HFFc6 (cell line): ENCODE measurements around the gene EIF5A2. TPM values are rescaled to one million over a fixed set of nuclear protein-coding genes. Genes with fewer than 3 reads are reported as not detected.

Experiments used
- DNase-seq: peaks from one replicate; pipeline ENCODE4 v3.0.0-alpha.2; 2018
- H3K27ac Mint-ChIP-seq: 2 replicates; pipeline ENCODE4 v1.8.0; 2020; ENCODE audit warnings: mild to moderate bottlenecking, mixed read lengths
- H3K27me3 Mint-ChIP-seq: 2 replicates; pipeline ENCODE4 v1.8.0; 2021; ENCODE audit warnings: mild to moderate bottlenecking, moderate library complexity, mixed read lengths; ENCODE audit not compliant: insufficient read depth
- H3K36me3 Mint-ChIP-seq: 2 replicates; pipeline ENCODE4 v1.8.0; 2021; ENCODE audit warnings: low read depth, mixed read lengths
- H3K4me1 Mint-ChIP-seq: 2 replicates; pipeline ENCODE4 v1.8.0; 2020; ENCODE audit warnings: low read depth, mixed read lengths
- H3K4me3 Mint-ChIP-seq: 2 replicates; pipeline ENCODE4 v1.8.0; 2020; ENCODE audit warnings: mild to moderate bottlenecking, moderate library complexity, mixed read lengths
- H3K9me3 Mint-ChIP-seq: 2 replicates; pipeline ENCODE4 v1.8.0; 2020; ENCODE audit warnings: mild to moderate bottlenecking, mixed read lengths
- total RNA-seq, 6 experiments: library from RNA; stranded (reverse); fragmentation: NEBNext Ultra II Directional; extraction: Animal tissue kit (Norgen Biotek cat#: 25700); gene quantifications; 2 replicates in 1 of 6; 3 replicates in 5 of 6; pipeline ENCODE4 v1.2.3, GENCODE V29; 2021
- TF ChIP-seq, protein P1 (sequence below): fragments of 200-600 bp; sonication (generic); IDR thresholded peaks from 2 replicates; pipeline ENCODE4 v1.5.0; 2021; ENCODE audit warnings: antibody characterized with exemption, mild to moderate bottlenecking

The EIF5A2 gene
- total RNA-seq, 6 experiments from 2014 or later: 30.5 to 38.1 (median 36.1) TPM

DNA sequence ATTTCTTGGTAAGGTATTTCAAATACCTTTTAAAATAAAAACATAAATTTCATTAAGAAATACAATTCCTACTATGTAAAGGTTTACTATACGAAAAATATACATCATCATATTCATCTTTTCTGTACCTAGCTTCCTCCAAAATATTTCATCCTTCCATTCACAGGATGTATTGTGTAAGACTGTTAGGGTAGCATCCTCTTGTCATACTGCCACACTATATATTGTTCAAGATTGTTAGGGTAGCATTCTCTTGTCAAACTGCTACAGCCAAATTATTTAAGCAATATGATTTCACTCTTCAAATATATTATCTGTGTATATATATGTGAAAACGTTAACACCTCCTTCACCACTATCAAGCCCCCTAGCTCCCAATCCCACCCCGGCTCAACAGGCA is 41.9 kb downstream of the EIF5A2 start:
- TF ChIP-seq, protein P1, sequence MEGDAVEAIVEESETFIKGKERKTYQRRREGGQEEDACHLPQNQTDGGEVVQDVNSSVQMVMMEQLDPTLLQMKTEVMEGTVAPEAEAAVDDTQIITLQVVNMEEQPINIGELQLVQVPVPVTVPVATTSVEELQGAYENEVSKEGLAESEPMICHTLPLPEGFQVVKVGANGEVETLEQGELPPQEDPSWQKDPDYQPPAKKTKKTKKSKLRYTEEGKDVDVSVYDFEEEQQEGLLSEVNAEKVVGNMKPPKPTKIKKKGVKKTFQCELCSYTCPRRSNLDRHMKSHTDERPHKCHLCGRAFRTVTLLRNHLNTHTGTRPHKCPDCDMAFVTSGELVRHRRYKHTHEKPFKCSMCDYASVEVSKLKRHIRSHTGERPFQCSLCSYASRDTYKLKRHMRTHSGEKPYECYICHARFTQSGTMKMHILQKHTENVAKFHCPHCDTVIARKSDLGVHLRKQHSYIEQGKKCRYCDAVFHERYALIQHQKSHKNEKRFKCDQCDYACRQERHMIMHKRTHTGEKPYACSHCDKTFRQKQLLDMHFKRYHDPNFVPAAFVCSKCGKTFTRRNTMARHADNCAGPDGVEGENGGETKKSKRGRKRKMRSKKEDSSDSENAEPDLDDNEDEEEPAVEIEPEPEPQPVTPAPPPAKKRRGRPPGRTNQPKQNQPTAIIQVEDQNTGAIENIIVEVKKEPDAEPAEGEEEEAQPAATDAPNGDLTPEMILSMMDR: no peak
- Mint-ChIP-seq H3K9me3 (peaks cover 6% of the 10 kb centered on the region), H3K27ac (peak overlapping the region; percentile 53; the same call in 1 of the 2 replicates), H3K36me3 (peaks cover 34% of the 10 kb centered on the region), H3K4me3 (no peak overlapping the region), H3K27me3 (peaks cover 7% of the 10 kb centered on the region), H3K4me1 (peaks cover 16% of the 10 kb centered on the region)
- no peak for DNase-seq

DNA sequence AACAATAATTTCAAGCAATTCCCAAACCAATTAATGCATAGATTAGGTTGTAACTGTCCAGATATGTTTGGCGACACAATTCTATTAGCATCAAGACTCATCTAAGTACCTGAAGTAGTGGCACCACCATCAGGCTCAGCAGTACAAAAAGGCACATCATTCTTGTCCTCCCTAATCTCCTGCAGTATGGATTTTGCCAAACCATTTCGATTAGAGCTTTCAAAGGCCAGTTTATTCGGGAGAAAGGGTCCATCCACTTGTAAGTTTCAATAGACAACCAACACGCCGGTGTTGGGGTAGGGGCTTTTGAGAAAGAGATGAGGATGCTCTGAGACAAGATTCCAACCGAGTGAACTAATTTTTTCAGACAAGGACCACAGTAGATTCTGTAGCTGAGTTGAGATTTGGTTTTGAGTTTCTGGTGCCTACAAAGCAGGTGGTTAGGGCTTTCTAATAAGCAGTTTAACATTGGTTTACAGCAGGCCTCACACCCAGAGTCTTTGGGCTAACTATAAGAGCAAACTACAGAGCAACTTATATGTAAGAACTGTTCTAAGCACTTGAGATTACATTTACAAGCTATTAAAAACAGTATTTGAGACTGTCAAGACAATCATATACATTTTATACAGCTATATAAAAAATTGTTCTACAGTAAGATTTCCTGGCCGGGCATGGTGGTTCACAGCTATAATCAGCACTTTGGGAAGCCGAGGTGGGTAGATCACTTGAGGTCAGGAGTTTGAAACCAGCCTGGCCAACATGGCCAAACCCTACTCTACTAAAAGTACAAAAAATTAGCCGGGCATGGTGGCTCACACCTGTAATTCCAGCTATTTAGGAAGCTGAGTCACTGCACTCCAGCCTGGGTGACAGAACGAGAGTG is 43.0 kb downstream of the EIF5A2 start:
- DNase-seq: no peak
- Mint-ChIP-seq H3K9me3 (peaks cover 6% of the 10 kb centered on the region), H3K36me3 (peaks cover 34% of the 10 kb centered on the region), H3K27me3 (peaks cover 7% of the 10 kb centered on the region), H3K27ac (no peak overlapping the region), H3K4me3 (no peak overlapping the region), H3K4me1 (peaks cover 16% of the 10 kb centered on the region)
- TF ChIP-seq, protein P1: no peak

DNA sequence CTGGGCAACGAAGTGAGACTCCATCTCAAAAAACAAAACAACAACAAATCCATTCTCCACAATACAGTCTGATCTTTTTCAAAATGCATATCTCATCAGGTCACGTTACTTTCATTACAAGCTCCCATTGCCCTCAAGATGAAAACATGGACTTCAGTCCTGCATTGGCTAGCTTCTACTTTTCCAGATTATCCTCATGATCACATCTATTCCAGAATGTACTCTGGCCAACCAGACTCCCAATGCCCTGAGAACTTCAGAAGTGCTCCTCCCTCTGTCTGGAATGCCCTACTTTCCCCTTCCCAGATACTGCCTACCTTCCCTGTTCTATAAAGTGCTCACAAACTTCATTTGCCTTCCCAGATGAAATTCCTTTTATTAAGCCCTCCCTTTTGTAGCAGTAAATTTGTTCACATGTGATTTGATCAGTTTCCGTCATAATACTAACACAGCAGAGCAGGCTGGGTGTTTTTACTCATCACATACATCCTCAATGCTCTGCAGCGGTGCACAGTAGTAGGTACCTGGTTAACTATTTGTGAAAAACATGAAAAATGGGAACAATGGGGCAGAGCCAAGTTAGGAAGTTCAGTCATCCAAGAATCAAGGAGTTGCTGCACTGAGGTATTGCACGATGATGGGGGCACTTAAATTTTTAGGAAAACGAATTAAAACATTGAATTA is 43.8 kb downstream of the EIF5A2 start:
- TF ChIP-seq, protein P1: peak; percentile 15; the same call in 1 of the 2 replicates
- H3K4me1 Mint-ChIP-seq: peaks cover 16% of the 10 kb centered on the region
- no peak overlapping the region for H3K27ac Mint-ChIP-seq
- peak; percentile 27 for DNase-seq
- H3K9me3 Mint-ChIP-seq: peaks cover under 1% of the 10 kb centered on the region; the same call in 1 of the 2 replicates
- no peak overlapping the region for H3K4me3 Mint-ChIP-seq
- H3K36me3 Mint-ChIP-seq: peaks cover 29% of the 10 kb centered on the region
- peaks cover 3% of the 10 kb centered on the region; the same call in 1 of the 2 replicates for H3K27me3 Mint-ChIP-seq

DNA sequence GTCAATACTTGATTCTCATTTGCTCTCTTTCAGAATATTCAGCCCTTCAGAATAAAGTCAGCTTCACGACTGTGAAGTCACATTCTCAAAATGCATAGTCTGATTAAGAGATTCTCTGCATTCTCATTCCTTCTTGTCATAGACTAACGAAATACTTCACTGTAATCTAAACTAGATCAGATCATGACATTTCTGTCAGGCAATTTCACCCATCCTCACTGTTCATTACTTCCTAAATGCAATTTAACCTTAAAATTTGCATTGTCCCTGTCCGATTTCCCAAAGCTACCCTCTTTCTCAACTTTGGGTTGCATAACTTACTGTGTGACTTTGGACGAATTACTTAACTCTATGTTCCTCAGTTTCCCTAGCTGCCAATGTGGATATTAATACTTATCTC is 44.6 kb downstream of the EIF5A2 start:
- peaks cover 16% of the 10 kb centered on the region for H3K4me1 Mint-ChIP-seq
- no peaks in the 10 kb centered on the region for H3K9me3 Mint-ChIP-seq
- H3K4me3 Mint-ChIP-seq: no peak overlapping the region
- no peaks in the 10 kb centered on the region for H3K27me3 Mint-ChIP-seq
- no peak overlapping the region for H3K27ac Mint-ChIP-seq
- TF ChIP-seq, protein P1: no peak
- no peak for DNase-seq
- H3K36me3 Mint-ChIP-seq: peaks cover 20% of the 10 kb centered on the region

DNA sequence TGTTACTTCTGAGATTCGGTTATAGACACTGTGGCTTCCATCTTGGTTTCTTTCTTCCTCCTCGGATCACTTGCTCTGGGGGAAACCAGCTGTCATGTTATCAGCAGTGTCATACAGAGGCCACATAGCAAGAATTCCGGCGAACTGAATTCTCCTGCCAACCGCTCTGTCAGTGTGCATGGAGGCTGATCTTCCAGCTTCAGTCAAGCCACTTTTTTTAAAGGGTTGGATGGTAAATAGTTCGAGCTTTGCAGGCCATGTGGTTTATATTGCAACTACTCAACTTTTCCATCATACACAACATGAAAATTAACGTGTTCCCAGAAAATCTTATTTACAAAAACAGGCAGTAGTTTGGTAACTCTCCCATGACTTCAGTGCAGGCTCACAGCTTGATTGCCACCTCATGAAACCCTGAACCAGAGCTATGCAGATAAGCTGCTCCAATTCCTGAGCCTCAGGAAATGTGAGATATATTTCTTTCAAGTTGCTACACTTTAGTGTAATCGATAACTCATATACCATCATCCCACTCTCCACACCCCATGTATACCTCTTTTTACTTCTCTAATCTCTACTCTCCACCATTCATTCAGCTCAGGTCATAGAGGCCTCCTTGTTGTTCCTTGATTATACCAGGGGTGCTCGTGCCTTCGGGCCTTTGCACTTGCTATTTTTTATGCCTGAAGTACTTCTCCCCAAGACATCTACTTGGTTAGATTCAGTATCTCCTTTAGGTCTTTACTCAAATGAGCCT is 45.6 kb downstream of the EIF5A2 start:
- Mint-ChIP-seq H3K9me3 (no peaks in the 10 kb centered on the region), H3K4me3 (no peak overlapping the region), H3K4me1 (peaks cover 21% of the 10 kb centered on the region), H3K27me3 (no peaks in the 10 kb centered on the region), H3K27ac (no peak overlapping the region), H3K36me3 (peaks cover 20% of the 10 kb centered on the region)
- no peak for DNase-seq
- TF ChIP-seq, protein P1: no peak
